H1 (cell line): Measurements from ENCODE around the gene APAF1. TPM values are rescaled to one million over a fixed set of nuclear protein-coding genes. Genes with fewer than 3 reads are reported as not detected.

ENCODE experiments used
- CTCF ChIA-PET: fragments of 300-600 bp; sonication (Branson Sonifier 250); formaldehyde crosslinking; loops from one replicate; lab custom pipeline; 2021; ENCODE audit not compliant: partially characterized antibody; lab: Charles Lee
- POLR2A ChIA-PET: fragments of 300-600 bp; sonication (Branson Sonifier 250); formaldehyde crosslinking; loops from one replicate; lab custom pipeline; 2021; ENCODE audit warnings: inconsistent platforms; ENCODE audit not compliant: partially characterized antibody; lab: Charles Lee
- DNase-seq, 2 experiments: peaks; one replicate each; pipeline versions ENCODE4 v3.0.0 to v3.0.0-alpha.2; 2010 to 2022; ENCODE audit warnings: low spot score in 2 of 2, low read depth in 1 of 2, mixed read lengths in 1 of 2
- FAIRE-seq: peaks from 2 replicates; lab custom pipeline; 2011; peaks lifted over from hg19 to GRCh38; lab: Jason Lieb, UNC
- H2AFZ ChIP-seq: 2 replicates; pipeline ENCODE4 v1.8.1; 2012; ENCODE audit warnings: low read length, inconsistent platforms
- H2AK5ac ChIP-seq: 2 replicates; pipeline ENCODE4 v1.6.1; 2013; ENCODE audit warnings: low read depth, low read length
- H2BK120ac ChIP-seq: replicated peaks from 2 replicates; pipeline ENCODE3; 2013; ENCODE audit warnings: low read depth, low read length, inconsistent platforms
- H2BK12ac ChIP-seq: 2 replicates; pipeline ENCODE4 v1.6.1; 2013; ENCODE audit warnings: low read depth, low read length
- H2BK15ac ChIP-seq: 2 replicates; pipeline ENCODE4 v1.6.1; 2013; ENCODE audit warnings: low read length
- H2BK20ac ChIP-seq: 2 replicates; pipeline ENCODE4 v1.6.1; 2013; ENCODE audit warnings: low read length
- H2BK5ac ChIP-seq: 2 replicates; pipeline ENCODE4 v1.6.1; 2013; ENCODE audit warnings: low read depth, low read length
- H3K14ac ChIP-seq: 2 replicates; pipeline ENCODE4 v1.6.1; 2013; ENCODE audit warnings: inconsistent platforms; ENCODE audit not compliant: insufficient read length
- H3K18ac ChIP-seq: 2 replicates; pipeline ENCODE4 v1.6.1; 2013; ENCODE audit warnings: low read length; ENCODE audit errors: extremely low read depth
- H3K23ac ChIP-seq: 2 replicates; pipeline ENCODE4 v1.6.1; 2013; ENCODE audit warnings: inconsistent platforms; ENCODE audit not compliant: insufficient read length
- H3K23me2 ChIP-seq: 2 replicates; pipeline ENCODE4 v1.6.1; 2013; ENCODE audit warnings: low read depth, low read length
- H3K27ac ChIP-seq: 2 replicates; pipeline ENCODE4 v1.6.1; 2011; ENCODE audit warnings: low read depth, low read length, inconsistent platforms
- H3K27me3 ChIP-seq, 4 experiments: replicated peaks in 1 of 4; 1 replicate in 1 of 4; 2 replicates in 3 of 4; pipeline versions ENCODE4 v1.6.1 to v1.8.1; 2011 to 2013; ENCODE audit warnings: low read length in 3 of 4, mild to moderate bottlenecking in 3 of 4, inconsistent platforms in 2 of 4, mixed read lengths in 2 of 4, moderate library complexity in 1 of 4; ENCODE audit not compliant: control insufficient read depth in 3 of 4, insufficient read depth in 3 of 4; ENCODE audit errors: extremely low read depth in 1 of 4
- H3K36me3 ChIP-seq, 4 experiments: 2 replicates each; pipeline versions ENCODE4 v1.6.1 to v1.8.1; 2011 to 2013; ENCODE audit warnings: mild to moderate bottlenecking in 4 of 4, low read length in 3 of 4, moderate library complexity in 2 of 4, control low read depth in 1 of 4, inconsistent platforms in 1 of 4; ENCODE audit not compliant: insufficient read depth in 4 of 4, control insufficient read depth in 2 of 4
- H3K4ac ChIP-seq: replicated peaks from 2 replicates; pipeline ENCODE3; 2013; ENCODE audit warnings: low read length, low read depth, mixed read lengths, inconsistent platforms; ENCODE audit not compliant: insufficient read length
- H3K4me1 ChIP-seq, 4 experiments: replicated peaks in 1 of 4; 1 replicate in 1 of 4; 2 replicates in 3 of 4; pipeline versions ENCODE4 v1.6.1 to v1.8.1; 2011 to 2013; ENCODE audit warnings: low read length in 3 of 4, inconsistent platforms in 2 of 4, mixed read lengths in 1 of 4; ENCODE audit not compliant: insufficient read depth in 4 of 4, control insufficient read depth in 3 of 4
- H3K4me2 ChIP-seq, 2 experiments: 2 replicates each; pipeline versions ENCODE4 v1.6.1 to v1.8.1; 2011 to 2013; ENCODE audit warnings: low read depth in 2 of 2, low read length in 2 of 2, control low read depth in 1 of 2, inconsistent platforms in 1 of 2, mild to moderate bottlenecking in 1 of 2; ENCODE audit not compliant: insufficient read depth in 1 of 2
- H3K4me3 ChIP-seq, 4 experiments: fragments of 200-600, 300-600 bp in 1 of 4; sonication (generic), shearing (Covaris generic), sonication (Bioruptor Twin) in 1 of 4; 2 replicates each; pipeline versions ENCODE4 v1.5.1 to v1.8.1; 2011 to 2016; ENCODE audit warnings: low read length in 4 of 4, low read depth in 3 of 4, control low read depth in 2 of 4, inconsistent platforms in 2 of 4, mild to moderate bottlenecking in 2 of 4, mixed read lengths in 1 of 4, moderate library complexity in 1 of 4; ENCODE audit not compliant: insufficient read depth in 2 of 4; ENCODE audit errors: extremely low read depth in 1 of 4
- H3K56ac ChIP-seq: replicated peaks from 2 replicates; pipeline ENCODE3; 2013; ENCODE audit warnings: low read depth, mild to moderate bottlenecking, mixed read lengths, low read length, inconsistent platforms; ENCODE audit not compliant: insufficient read length
- H3K79me1 ChIP-seq: 2 replicates; pipeline ENCODE4 v1.6.1; 2013; ENCODE audit warnings: low read depth, low read length, control low read depth
- H3K79me2 ChIP-seq, 2 experiments: 2 replicates each; pipeline versions ENCODE4 v1.6.1 to v1.8.1; 2012 to 2013; ENCODE audit warnings: low read length in 2 of 2, mild to moderate bottlenecking in 2 of 2, inconsistent platforms in 1 of 2; ENCODE audit not compliant: insufficient read depth in 2 of 2, control insufficient read depth in 1 of 2
- H3K9ac ChIP-seq, 4 experiments: replicated peaks in 1 of 4; 1 replicate in 1 of 4; 2 replicates in 3 of 4; pipeline versions ENCODE4 v1.6.1 to v1.8.1; 2011 to 2013; ENCODE audit warnings: low read depth in 3 of 4, low read length in 3 of 4, control low read depth in 2 of 4, mild to moderate bottlenecking in 2 of 4, moderate library complexity in 2 of 4, inconsistent platforms in 1 of 4; ENCODE audit errors: extremely low read depth in 1 of 4
- H3K9me3 ChIP-seq, 2 experiments: 2 replicates each; pipeline versions ENCODE4 v1.6.1 to v1.8.1; 2012 to 2013; ENCODE audit warnings: mild to moderate bottlenecking in 2 of 2, moderate library complexity in 2 of 2, control low read depth in 1 of 2, inconsistent platforms in 1 of 2, low read depth in 1 of 2, low read length in 1 of 2, mixed read lengths in 1 of 2; ENCODE audit not compliant: insufficient read depth in 2 of 2
- H4K20me1 ChIP-seq, 2 experiments: replicated peaks in 1 of 2; 2 replicates each; pipeline versions ENCODE3 to v1.8.1; 2011 to 2013; ENCODE audit warnings: inconsistent platforms in 2 of 2, low read length in 2 of 2, mild to moderate bottlenecking in 1 of 2; ENCODE audit not compliant: insufficient read depth in 2 of 2, control insufficient read depth in 1 of 2
- H4K5ac ChIP-seq: 2 replicates; pipeline ENCODE4 v1.6.1; 2013; ENCODE audit warnings: low read length, low read depth, mixed read lengths, inconsistent platforms; ENCODE audit not compliant: insufficient read length
- H4K8ac ChIP-seq: 2 replicates; pipeline ENCODE4 v1.8.0; 2013; ENCODE audit warnings: mild to moderate bottlenecking, moderate library complexity, low read length, inconsistent platforms; ENCODE audit not compliant: insufficient read depth; ENCODE audit errors: extremely low read depth
- H4K91ac ChIP-seq: replicated peaks from 2 replicates; pipeline ENCODE3; 2013; ENCODE audit warnings: low read length, mixed read lengths, inconsistent platforms; ENCODE audit not compliant: insufficient read length
- BRCA1 ChIP-seq: IDR thresholded peaks from 2 replicates; pipeline ENCODE4 v1.6.1; 2012; ENCODE audit warnings: low read depth, low read length, improper control_type of control experiment
- CHD1 ChIP-seq: IDR thresholded peaks from 2 replicates; pipeline ENCODE4 v1.6.1; 2012; ENCODE audit warnings: low read depth, low read length, improper control_type of control experiment
- FOSL1 ChIP-seq: IDR thresholded peaks from 2 replicates; pipeline ENCODE4 v1.6.1; 2011; ENCODE audit warnings: mild to moderate bottlenecking, low read depth, low read length, moderate library complexity; ENCODE audit not compliant: insufficient read depth
- KDM1A ChIP-seq: fragments of 200-600, 300-600 bp; sonication (generic); IDR thresholded peaks from 2 replicates; pipeline ENCODE4 v1.7.1; 2016; ENCODE audit warnings: mild to moderate bottlenecking, low read length, borderline replicate concordance
- KDM4A ChIP-seq: IDR thresholded peaks from one replicate; pipeline ENCODE4 v1.7.1; 2012; ENCODE audit warnings: low read depth, mild to moderate bottlenecking, moderate library complexity, low read length, inconsistent platforms; ENCODE audit not compliant: severe bottlenecking
- NRF1 ChIP-seq: IDR thresholded peaks from 2 replicates; pipeline ENCODE4 v1.6.1; 2011; ENCODE audit warnings: mild to moderate bottlenecking, low read depth, low read length, improper control_type of control experiment
- POLR2A ChIP-seq, 2 experiments: IDR thresholded peaks; 1 replicate in 1 of 2; 2 replicates in 1 of 2; pipeline ENCODE4 v1.6.1; 2011; ENCODE audit warnings: low read depth in 2 of 2, low read length in 2 of 2, mild to moderate bottlenecking in 2 of 2; ENCODE audit errors: control extremely low read depth in 1 of 2
- RBBP5 ChIP-seq: IDR thresholded peaks from 2 replicates; pipeline ENCODE4 v1.7.1; 2012; ENCODE audit warnings: low read depth, mild to moderate bottlenecking, inconsistent platforms, low read length, moderate library complexity, borderline replicate concordance
- TCF12 ChIP-seq: IDR thresholded peaks from 2 replicates; pipeline ENCODE4 v1.6.1; 2011; ENCODE audit warnings: low read depth, mild to moderate bottlenecking, low read length
- YY1 ChIP-seq: IDR thresholded peaks from 2 replicates; pipeline ENCODE4 v1.6.1; 2011; ENCODE audit warnings: low read depth, mild to moderate bottlenecking, low read length
- ZNF274 ChIP-seq: IDR thresholded peaks from 2 replicates; pipeline ENCODE4 v1.7.0; 2012; ENCODE audit warnings: low read length, borderline replicate concordance; ENCODE audit errors: extremely low read depth
- WGBS, 2 experiments: shearing (Covaris generic) in 1 of 2; methylation state at CpG; one replicate each; pipeline versions ENCODE4 v1.1.6 to v1.1.7; 2013 to 2015; ENCODE audit warnings: low lambda C conversion rate in 2 of 2, mixed read lengths in 2 of 2, inconsistent platforms in 1 of 2, low coverage in 1 of 2, missing lambda C conversion rate in 1 of 2; ENCODE audit not compliant: insufficient replicate concordance in 2 of 2, insufficient coverage in 1 of 2, insufficient read length in 1 of 2; ENCODE audit errors: extremely low coverage in 1 of 2, missing lambda C conversion rate in 1 of 2; 5-methylcytosine and 5-hydroxymethylcytosine counted together
- polyA plus RNA-seq, 7 experiments: library from polyadenylated mRNA; depleted of rRNA in 3 of 7; stranded (reverse) in 5 of 7; unstranded in 2 of 7; fragments of >200 nt in 5 of 7; fragments of 200-250 nt in 2 of 7; gene quantifications; 1 replicate in 5 of 7; 2 replicates in 1 of 7; 4 replicates in 1 of 7; pipeline versions ENCODE4 v1.2.1 to v1.2.3, GENCODE V29; 2011 to 2013; ENCODE audit warnings: missing spikeins in 2 of 7, mixed read lengths in 2 of 7
- total RNA-seq: library from RNA; stranded (reverse); fragmentation: NEBNext Ultra II Directional; extraction: Animal tissue kit (Norgen Biotek cat#: 25700); gene quantifications from 2 replicates; pipeline ENCODE4 v1.2.1, GENCODE V29; 2021
- TF ChIP-seq, protein P1 (sequence below): IDR thresholded peaks from 2 replicates; pipeline ENCODE4 v1.6.1; 2012; ENCODE audit warnings: low read length, inconsistent platforms

Gene APAF1
- total and polyA plus RNA-seq, 2 of the 8 experiments (the other 6 are each of a cell fraction or from before 2014, with no cell fraction given): 4.7 to 22.6 TPM

GRCh38 chr12:98678946-98679610 lies 34.0 kb downstream of the APAF1 start:
- FAIRE-seq (no peak), DNase-seq (no peak)
- Histone ChIP-seq H2BK15ac (no peak overlapping the region), H3K79me2 (no peaks in the 10 kb centered on the region), H3K79me1 (no peaks in the 10 kb centered on the region), H2BK5ac (no peak overlapping the region), H3K56ac (no peak overlapping the region), H3K23ac (no peak overlapping the region), H3K4ac (no peak overlapping the region), H4K8ac (no peak overlapping the region; the same call in 1 of the 2 replicates), H2AFZ (no peak overlapping the region), H3K4me2 (no peak overlapping the region), H3K9ac (no peak overlapping the region), H3K14ac (no peak overlapping the region), H3K27me3 (no peaks in the 10 kb centered on the region), H4K91ac (no peak overlapping the region), H3K36me3 (peaks cover 4 to 28% (median 13%) of the 10 kb centered on the region in 4 experiments; a peak in 6 of 8 replicates), H2BK20ac (no peak overlapping the region), H3K27ac (no peak overlapping the region), H4K20me1 (no peaks in the 10 kb centered on the region), H3K23me2 (no peaks in the 10 kb centered on the region), H2BK12ac (no peak overlapping the region), H4K5ac (no peak overlapping the region), H3K9me3 (no peaks in the 10 kb centered on the region), H3K4me3 (no peak overlapping the region), H2BK120ac (no peak overlapping the region), H3K4me1 (no peaks in the 10 kb centered on the region), H3K18ac (no peak overlapping the region), H2AK5ac (no peak overlapping the region)
- WGBS, 2 experiments: 88% methylated on average over 7 of the region's 7 CpGs; no CpG with 5 or more reads in 1 of the 2 experiments
- POLR2A ChIA-PET: interaction anchor here (1.4 kb wide), 1 partner anchor 85 kb away, joined by 4 read pairs; no protein-coding TSS in a partner anchor
- CTCF ChIA-PET: interaction anchor here (0.6 to 1.9 kb wide), 10 partner anchors 13 to 320 kb away, joined by 3 to 8 read pairs (median 4); no protein-coding TSS in a partner anchor
- TF ChIP-seq POLR2A (IDR thresholded peaks at IDR 0.05; ENCODE audit: control extremely low read depth in 1 of 2, low read depth in 2 of 2, low read length in 2 of 2) (no peak), KDM1A (no peak), YY1 (no peak), CHD1 (no peak), ZNF274 (no peak), KDM4A (no peak), FOSL1 (no peak), RBBP5 (no peak), TCF12 (no peak), NRF1 (no peak), BRCA1 (no peak)
- TF ChIP-seq, protein P1, sequence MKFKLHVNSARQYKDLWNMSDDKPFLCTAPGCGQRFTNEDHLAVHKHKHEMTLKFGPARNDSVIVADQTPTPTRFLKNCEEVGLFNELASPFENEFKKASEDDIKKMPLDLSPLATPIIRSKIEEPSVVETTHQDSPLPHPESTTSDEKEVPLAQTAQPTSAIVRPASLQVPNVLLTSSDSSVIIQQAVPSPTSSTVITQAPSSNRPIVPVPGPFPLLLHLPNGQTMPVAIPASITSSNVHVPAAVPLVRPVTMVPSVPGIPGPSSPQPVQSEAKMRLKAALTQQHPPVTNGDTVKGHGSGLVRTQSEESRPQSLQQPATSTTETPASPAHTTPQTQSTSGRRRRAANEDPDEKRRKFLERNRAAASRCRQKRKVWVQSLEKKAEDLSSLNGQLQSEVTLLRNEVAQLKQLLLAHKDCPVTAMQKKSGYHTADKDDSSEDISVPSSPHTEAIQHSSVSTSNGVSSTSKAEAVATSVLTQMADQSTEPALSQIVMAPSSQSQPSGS: no peak
